OCI-LY1 (cell line): ENCODE measurements around the gene JMJD1C.

ENCODE experiments used
- H2AFZ ChIP-seq: fragments of 200-600 bp; sonication (generic), shearing (Covaris generic); 2 replicates; pipeline ENCODE4 v1.6.0; 2014; ENCODE audit warnings: antibody characterized with exemption, mild to moderate bottlenecking, low read length
- H3F3A ChIP-seq: fragments of 200-600 bp; sonication (generic), shearing (Covaris generic); 2 replicates; pipeline ENCODE4 v1.6.0; 2014; ENCODE audit warnings: mild to moderate bottlenecking, antibody characterized with exemption, low read length, moderate library complexity; ENCODE audit not compliant: insufficient read depth
- H3K27ac ChIP-seq: fragments of 200-600 bp; sonication (generic); 2 replicates; pipeline ENCODE4 v1.5.1; 2014; ENCODE audit warnings: low read length, mixed run types, mild to moderate bottlenecking, low read depth; ENCODE audit not compliant: poor library complexity, severe bottlenecking
- H3K27me3 ChIP-seq: fragments of 200-600 bp; sonication (generic); 2 replicates; pipeline ENCODE4 v1.6.0; 2014; ENCODE audit warnings: antibody characterized with exemption, mild to moderate bottlenecking, low read length, moderate library complexity; ENCODE audit not compliant: insufficient read depth
- H3K36me3 ChIP-seq: fragments of 200-600 bp; sonication (generic); 2 replicates; pipeline ENCODE4 v1.6.1; 2014; ENCODE audit warnings: mild to moderate bottlenecking, antibody characterized with exemption, low read length, moderate library complexity, mixed read lengths; ENCODE audit not compliant: insufficient read depth
- H3K4me1 ChIP-seq: fragments of 200-600 bp; sonication (generic); 2 replicates; pipeline ENCODE4 v1.5.1; 2014; ENCODE audit warnings: mild to moderate bottlenecking, low read length, moderate library complexity; ENCODE audit not compliant: insufficient read depth, severe bottlenecking
- H3K4me2 ChIP-seq: fragments of 200-600 bp; sonication (generic), shearing (Covaris generic); 2 replicates; pipeline ENCODE4 v1.6.1; 2014; ENCODE audit warnings: low read length
- H3K4me3 ChIP-seq: fragments of 200-600 bp; sonication (generic); 2 replicates; pipeline ENCODE4 v1.5.1; 2014; ENCODE audit warnings: low read length, low read depth, mild to moderate bottlenecking, mixed read lengths; ENCODE audit not compliant: poor library complexity, severe bottlenecking
- H3K79me2 ChIP-seq: fragments of 200-600 bp; shearing (Covaris generic); 2 replicates; pipeline ENCODE4 v1.6.1; 2016; ENCODE audit warnings: mixed run types, low read length, mixed read lengths; ENCODE audit not compliant: insufficient read depth
- H3K9ac ChIP-seq: fragments of 200-600 bp; sonication (generic), shearing (Covaris generic); 2 replicates; pipeline ENCODE4 v1.6.1; 2014; ENCODE audit warnings: mild to moderate bottlenecking, low read length, mixed read lengths
- H3K9me2 ChIP-seq: fragments of 200-600 bp; sonication (generic), shearing (Covaris generic); 2 replicates; pipeline ENCODE4 v1.6.1; 2014; ENCODE audit warnings: low read depth, mild to moderate bottlenecking, low read length, mixed read lengths
- H3K9me3 ChIP-seq: fragments of 200-600 bp; shearing (Covaris generic); 2 replicates; pipeline ENCODE4 v1.6.1; 2014; ENCODE audit warnings: low read length, mixed read lengths
- H4K20me1 ChIP-seq: fragments of 200-600 bp; sonication (generic), shearing (Covaris generic); 2 replicates; pipeline ENCODE4 v1.6.0; 2016; ENCODE audit warnings: mild to moderate bottlenecking, low read length; ENCODE audit not compliant: insufficient read depth
- EZH2 ChIP-seq: fragments of 200-600 bp; sonication (generic), shearing (Covaris generic); IDR thresholded peaks from 2 replicates; pipeline ENCODE4 v1.8.0; 2017; ENCODE audit warnings: borderline replicate concordance, mixed run types, mild to moderate bottlenecking, antibody characterized with exemption, low read length, moderate library complexity, mixed read lengths
- TF ChIP-seq, protein P1 (sequence below): fragments of 200-600 bp; sonication (generic), shearing (Covaris generic); IDR thresholded peaks from 2 replicates; pipeline ENCODE4 v1.5.1; 2017; ENCODE audit warnings: mild to moderate bottlenecking, antibody characterized with exemption, low read length, moderate library complexity, mixed read lengths

JMJD1C gene

DNA sequence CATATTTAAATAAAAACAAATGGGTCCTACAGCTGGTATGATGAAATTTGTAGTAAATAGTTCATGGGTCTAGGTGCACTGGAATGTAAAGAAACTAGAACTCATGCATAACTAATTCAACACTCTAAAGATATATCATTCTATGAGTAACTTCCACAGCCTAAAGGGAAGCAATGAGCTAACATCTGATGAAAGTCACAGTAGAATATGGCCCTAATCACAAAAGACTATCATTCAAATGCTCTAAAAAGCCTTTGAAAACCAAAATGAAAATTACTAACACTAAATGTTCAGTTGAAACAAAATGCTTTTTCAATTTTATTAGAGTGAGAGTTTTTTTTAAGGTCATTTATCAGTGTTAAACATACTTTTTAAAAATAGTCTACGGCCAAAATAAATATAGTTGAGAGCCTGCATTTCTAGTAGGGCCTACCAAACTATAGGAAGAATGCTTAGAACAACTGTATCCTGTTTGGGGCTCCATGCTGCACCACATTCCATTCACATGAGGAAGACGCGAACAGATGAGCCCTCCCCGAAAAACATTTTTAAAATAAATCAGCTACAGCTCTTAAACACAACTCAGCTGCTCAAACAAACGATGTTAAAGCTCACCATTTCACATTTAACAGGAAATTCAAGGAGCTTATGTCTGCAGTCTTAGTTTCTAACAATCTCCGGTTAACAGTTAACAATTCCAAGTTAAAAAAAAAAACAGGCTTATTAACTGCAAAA lies 198.2 kb downstream of the JMJD1C start:
- Histone ChIP-seq H3K9ac (peak overlapping the region; percentile 91), H3K4me3 (peak overlapping the region; percentile 94), H4K20me1 (no peaks in the 10 kb centered on the region), H3K9me2 (no peaks in the 10 kb centered on the region), H3K27ac (peak overlapping the region; percentile 98), H3K9me3 (no peaks in the 10 kb centered on the region), H3K27me3 (no peaks in the 10 kb centered on the region), H3K4me2 (peak overlapping the region; percentile 79), H2AFZ (no peak overlapping the region), H3K36me3 (no peaks in the 10 kb centered on the region), H3F3A (peaks cover 6% of the 10 kb centered on the region; the same call in 1 of the 2 replicates), H3K79me2 (peaks cover 66% of the 10 kb centered on the region), H3K4me1 (peaks cover 46% of the 10 kb centered on the region)
- TF ChIP-seq EZH2: no peak
- TF ChIP-seq, protein P1, sequence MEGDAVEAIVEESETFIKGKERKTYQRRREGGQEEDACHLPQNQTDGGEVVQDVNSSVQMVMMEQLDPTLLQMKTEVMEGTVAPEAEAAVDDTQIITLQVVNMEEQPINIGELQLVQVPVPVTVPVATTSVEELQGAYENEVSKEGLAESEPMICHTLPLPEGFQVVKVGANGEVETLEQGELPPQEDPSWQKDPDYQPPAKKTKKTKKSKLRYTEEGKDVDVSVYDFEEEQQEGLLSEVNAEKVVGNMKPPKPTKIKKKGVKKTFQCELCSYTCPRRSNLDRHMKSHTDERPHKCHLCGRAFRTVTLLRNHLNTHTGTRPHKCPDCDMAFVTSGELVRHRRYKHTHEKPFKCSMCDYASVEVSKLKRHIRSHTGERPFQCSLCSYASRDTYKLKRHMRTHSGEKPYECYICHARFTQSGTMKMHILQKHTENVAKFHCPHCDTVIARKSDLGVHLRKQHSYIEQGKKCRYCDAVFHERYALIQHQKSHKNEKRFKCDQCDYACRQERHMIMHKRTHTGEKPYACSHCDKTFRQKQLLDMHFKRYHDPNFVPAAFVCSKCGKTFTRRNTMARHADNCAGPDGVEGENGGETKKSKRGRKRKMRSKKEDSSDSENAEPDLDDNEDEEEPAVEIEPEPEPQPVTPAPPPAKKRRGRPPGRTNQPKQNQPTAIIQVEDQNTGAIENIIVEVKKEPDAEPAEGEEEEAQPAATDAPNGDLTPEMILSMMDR: no peak

GRCh38 chr10:63266391-63267316 lies 199.1 kb downstream of the JMJD1C start:
- Histone ChIP-seq H3K9ac (peak overlapping the region; percentile 91), H3K79me2 (peaks cover 76% of the 10 kb centered on the region), H3K4me1 (peaks cover 55% of the 10 kb centered on the region)

DNA sequence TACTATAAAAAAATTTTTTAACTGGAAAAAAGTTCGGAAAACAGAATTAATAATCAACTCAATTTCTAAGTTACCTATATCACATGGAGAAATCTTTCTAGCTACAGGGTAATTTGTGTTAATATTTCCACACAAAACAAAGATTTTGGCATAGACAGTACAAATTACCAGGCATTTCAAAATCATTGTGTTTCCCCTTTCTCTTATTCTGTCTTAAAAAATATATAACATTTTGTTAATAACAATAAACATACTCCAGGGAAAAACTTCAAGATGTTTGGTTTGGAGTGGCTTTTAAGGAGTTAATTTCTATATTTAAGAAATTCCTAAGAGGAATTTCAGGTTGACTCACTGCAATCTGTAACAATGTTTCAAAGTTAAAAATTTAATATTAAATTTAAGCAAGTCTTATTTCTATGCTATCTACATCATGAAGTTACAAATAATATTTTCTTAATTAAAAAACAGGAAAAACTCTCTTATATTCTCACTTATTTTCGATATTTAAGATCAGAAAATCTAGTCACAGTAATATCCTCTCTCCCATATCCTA lies 200.0 kb downstream of the JMJD1C start:
- no peak for TF ChIP-seq EZH2
- TF ChIP-seq, protein P1: no peak
- H3K4me3 ChIP-seq: peak overlapping the region; percentile 94
- no peaks in the 10 kb centered on the region for H3K9me2 ChIP-seq
- peaks cover 8% of the 10 kb centered on the region; the same call in 1 of the 2 replicates for H3K36me3 ChIP-seq
- peak overlapping the region; percentile 98 for H3K27ac ChIP-seq
- H3K27me3 ChIP-seq: no peaks in the 10 kb centered on the region
- peak overlapping the region; percentile 79 for H3K4me2 ChIP-seq
- peaks cover 82% of the 10 kb centered on the region for H3K79me2 ChIP-seq
- H3K4me1 ChIP-seq: peaks cover 58% of the 10 kb centered on the region
- no peaks in the 10 kb centered on the region for H3K9me3 ChIP-seq
- peak overlapping the region; percentile 91 for H3K9ac ChIP-seq
- no peak overlapping the region for H2AFZ ChIP-seq
- peaks cover 11% of the 10 kb centered on the region; the same call in 1 of the 2 replicates for H3F3A ChIP-seq
- no peaks in the 10 kb centered on the region for H4K20me1 ChIP-seq

More at GRCh38 chr10:63266391-63267316, 199.1 kb downstream of the JMJD1C start:
- H3F3A ChIP-seq: peaks cover 8% of the 10 kb centered on the region; the same call in 1 of the 2 replicates
- H3K27me3 ChIP-seq: no peaks in the 10 kb centered on the region
- H2AFZ ChIP-seq: no peak overlapping the region
- peak overlapping the region; percentile 79 for H3K4me2 ChIP-seq
- peaks cover 2% of the 10 kb centered on the region; the same call in 1 of the 2 replicates for H3K36me3 ChIP-seq
- peak overlapping the region; percentile 94 for H3K4me3 ChIP-seq
- no peaks in the 10 kb centered on the region for H3K9me2 ChIP-seq
- no peaks in the 10 kb centered on the region for H3K9me3 ChIP-seq
- H3K27ac ChIP-seq: peak overlapping the region; percentile 98
- no peaks in the 10 kb centered on the region for H4K20me1 ChIP-seq
- TF ChIP-seq, protein P1: no peak
- no peak for TF ChIP-seq EZH2
